ENCODE data around the gene TNIP3. TPM values are rescaled to one million over a fixed set of nuclear protein-coding genes. Genes with fewer than 3 reads are reported as not detected.

Gene TNIP3
- total and polyA plus RNA-seq, 9 of the 15 experiments (the other 6 are each of a cell fraction or from before 2014, with no cell fraction given), result 0.14 TPM; not detected in 8

DNA sequence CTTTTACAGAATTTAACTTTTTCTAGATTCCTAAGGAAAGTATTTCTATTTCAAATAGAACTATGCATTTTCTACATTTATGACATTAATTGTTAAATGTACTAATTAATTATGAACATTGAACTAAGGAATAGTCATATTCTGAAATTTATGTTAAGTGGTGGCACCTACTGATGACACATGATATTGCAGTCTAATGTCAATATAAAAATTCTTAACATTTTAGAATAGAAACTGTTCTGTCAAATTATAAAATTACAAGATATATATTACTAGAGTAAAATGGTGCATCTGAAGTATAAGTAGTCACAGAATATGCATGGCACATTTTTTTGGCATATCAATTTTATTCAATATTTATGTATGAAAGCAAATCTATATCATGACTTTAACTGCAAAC is 51.6 kb downstream of the TNIP3 start:
- Histone ChIP-seq H3K27ac (ENCODE audit: extremely low read depth, low read depth, low read length) (no peak overlapping the region), H4K20me1 (replicated peaks; ENCODE audit: control insufficient read depth, insufficient read depth, low read length) (no peaks in the 10 kb centered on the region), H3K4me2 (ENCODE audit: insufficient read depth, low read length) (no peak overlapping the region), H3K4me1 (replicated peaks in 1 of 2; ENCODE audit: control insufficient read depth in 2 of 2, insufficient read depth in 2 of 2, low read length in 2 of 2) (no peaks in the 10 kb centered on the region), H3K9ac (ENCODE audit: insufficient read depth in 1 of 2, low read depth in 2 of 2, low read length in 2 of 2) (no peak overlapping the region), H3K27me3 (ENCODE audit: control insufficient read depth in 2 of 2, insufficient read depth in 2 of 2, low read length in 2 of 2) (no peaks in the 10 kb centered on the region), H3K4me3 (no peak overlapping the region), H2AFZ (ENCODE audit: low read depth, low read length) (no peak overlapping the region), H3K9me3 (replicated peaks; ENCODE audit: control insufficient read depth, insufficient read depth, low read depth, low read length) (no peaks in the 10 kb centered on the region; the same call in 1 of the 2 replicates), H3K79me2 (ENCODE audit: control insufficient read depth, insufficient read depth, low read length) (no peaks in the 10 kb centered on the region), H3K9me1 (ENCODE audit: control insufficient read depth, insufficient read depth, low read length) (no peaks in the 10 kb centered on the region), H3K36me3 (ENCODE audit: control insufficient read depth, insufficient read depth, low read length) (no peaks in the 10 kb centered on the region)
- in situ Hi-C loops (cut with MboI) (no loop called here), intact Hi-C loops (cut with micrococcal nuclease) (no loop called here)
- no peak for FAIRE-seq
- no peak for ATAC-seq
- TF ChIP-seq CTCF (IDR thresholded peaks at IDR 0.05 in 2 of 3, conservative IDR thresholded peaks at IDR 0.05 in 1 of 3; ENCODE audit: insufficient read depth in 2 of 3, low read depth in 1 of 3, low read length in 3 of 3) (peak in 2 of 3 experiments; percentile 3 to 17; a peak in 1 of 6 replicates), SFPQ (IDR thresholded peaks at IDR 0.05; ENCODE audit: low read depth, low read length) (no peak)
- ChIA-PET CTCF (ENCODE audit: low intra/inter-chr PET ratio) (no interaction called here), POLR2A (no interaction called here)
- BruUV-seq (replicated peaks), result no TSS peak
- no peak for DNase-seq (ENCODE audit: extremely low read depth in 1 of 4, low spot score in 3 of 4)

Data from K562 (cell line).